Nephron progenitor cell (in vitro differentiated cells): ENCODE measurements around the gene CCBE1.

Experiments used
- DNase-seq: peaks from one replicate; pipeline ENCODE4 v3.0.0; 2021
- H3K27ac Mint-ChIP-seq: 2 replicates; pipeline ENCODE4 v1.8.0; 2021; ENCODE audit warnings: mild to moderate bottlenecking, moderate library complexity, mixed read lengths
- H3K27me3 Mint-ChIP-seq: 2 replicates; pipeline ENCODE4 v1.8.0; 2021; ENCODE audit warnings: mild to moderate bottlenecking, low read depth, mixed read lengths; ENCODE audit not compliant: poor library complexity
- H3K36me3 Mint-ChIP-seq: 2 replicates; pipeline ENCODE4 v1.8.0; 2021; ENCODE audit warnings: low read depth, mixed read lengths
- H3K4me1 Mint-ChIP-seq: 2 replicates; pipeline ENCODE4 v1.8.0; 2021; ENCODE audit warnings: mixed read lengths
- H3K4me3 Mint-ChIP-seq: 2 replicates; pipeline ENCODE4 v1.8.0; 2021; ENCODE audit warnings: mild to moderate bottlenecking, moderate library complexity, mixed read lengths
- H3K9me3 Mint-ChIP-seq: 2 replicates; pipeline ENCODE4 v1.8.0; 2021; ENCODE audit warnings: mild to moderate bottlenecking, moderate library complexity, mixed read lengths
- CTCF ChIP-seq: fragments of 200-600 bp; sonication (generic); IDR thresholded peaks from 2 replicates; pipeline ENCODE4 v1.5.0; 2021; ENCODE audit warnings: antibody characterized with exemption

The CCBE1 gene

GRCh38 chr18:59697236-59697932, at the start of gene CCBE1:
CCBE1 (minus strand) TSS chr18:59697423.
- Mint-ChIP-seq H3K9me3 (no peaks in the 10 kb centered on the region), H3K27ac (no peak within 1 kb of the TSS), H3K4me1 (peaks cover 47% of the 10 kb centered on the region), H3K4me3 (peak within 1 kb of the TSS; percentile 86), H3K27me3 (peaks cover 61% of the 10 kb centered on the region), H3K36me3 (no peaks in the 10 kb centered on the region)
- DNase-seq, result peak; percentile 93
- TF ChIP-seq CTCF, result peak; percentile 96

GRCh38 chr18:59744271-59744721, 47.1 kb upstream of the CCBE1 start:
- no peak for DNase-seq
- H3K9me3 Mint-ChIP-seq, result peaks cover 5% of the 10 kb centered on the region
- H3K4me1 Mint-ChIP-seq, result peaks cover 9% of the 10 kb centered on the region
- no peak overlapping the region for H3K4me3 Mint-ChIP-seq
- no peak overlapping the region for H3K27ac Mint-ChIP-seq
- H3K36me3 Mint-ChIP-seq, result no peaks in the 10 kb centered on the region
- TF ChIP-seq CTCF, result no peak
- H3K27me3 Mint-ChIP-seq, result peaks cover 3% of the 10 kb centered on the region

- peaks cover 9% of the 10 kb centered on the region for H3K9me3 Mint-ChIP-seq
- H3K4me1 Mint-ChIP-seq, result peaks cover 9% of the 10 kb centered on the region
- no peak overlapping the region for H3K27ac Mint-ChIP-seq
- DNase-seq, result no peak
- H3K27me3 Mint-ChIP-seq, result peaks cover 3% of the 10 kb centered on the region
- no peaks in the 10 kb centered on the region for H3K36me3 Mint-ChIP-seq
- no peak overlapping the region for H3K4me3 Mint-ChIP-seq
- TF ChIP-seq CTCF, result no peak
These were observed 46.3 kb upstream of the CCBE1 start for GRCh38 chr18:59743566-59743965.

GRCh38 chr18:59742325-59743111, 45.3 kb upstream of the CCBE1 start:
- H3K9me3 Mint-ChIP-seq, result peaks cover 12% of the 10 kb centered on the region
- DNase-seq, result no peak
- H3K4me1 Mint-ChIP-seq, result peaks cover 9% of the 10 kb centered on the region
- H3K4me3 Mint-ChIP-seq, result no peak overlapping the region
- H3K36me3 Mint-ChIP-seq, result no peaks in the 10 kb centered on the region
- H3K27me3 Mint-ChIP-seq, result peaks cover 3% of the 10 kb centered on the region
- TF ChIP-seq CTCF, result no peak
- no peak overlapping the region for H3K27ac Mint-ChIP-seq

GRCh38 chr18:59740141-59740540, 42.9 kb upstream of the CCBE1 start:
- Mint-ChIP-seq H3K27me3 (no peaks in the 10 kb centered on the region), H3K9me3 (peaks cover 7% of the 10 kb centered on the region), H3K27ac (no peak overlapping the region), H3K36me3 (no peaks in the 10 kb centered on the region), H3K4me3 (no peak overlapping the region), H3K4me1 (peaks cover 19% of the 10 kb centered on the region)
- TF ChIP-seq CTCF, result no peak
- no peak for DNase-seq
